Fibroblast of the aortic adventitia (primary cell): ENCODE measurements around the gene MPPE1. TPM values are rescaled to one million over a fixed set of nuclear protein-coding genes. Genes with fewer than 3 reads are reported as not detected.

ENCODE experiments used
- DNase-seq: peaks from one replicate; pipeline ENCODE4 v3.0.0-alpha.2; 2010; ENCODE audit warnings: low read depth
- H3K4me3 ChIP-seq: 2 replicates; pipeline ENCODE4 v1.5.1; 2011; ENCODE audit warnings: low read depth, mild to moderate bottlenecking, control low read depth, low read length, moderate library complexity
- total RNA-seq: library from RNA; depleted of rRNA; stranded (reverse); fragments of >200 nt; gene quantifications from 2 replicates; pipeline ENCODE4 v1.2.3, GENCODE V29; 2012; ENCODE audit warnings: low replicate concordance
- TF ChIP-seq, protein P1 (sequence below): IDR thresholded peaks from 2 replicates; pipeline ENCODE4 v1.5.1; 2011; ENCODE audit warnings: mild to moderate bottlenecking, low read length, control low read depth, inconsistent platforms; ENCODE audit not compliant: insufficient read depth

MPPE1 gene
- total RNA-seq, 1 donor, result 24.0 TPM

DNA sequence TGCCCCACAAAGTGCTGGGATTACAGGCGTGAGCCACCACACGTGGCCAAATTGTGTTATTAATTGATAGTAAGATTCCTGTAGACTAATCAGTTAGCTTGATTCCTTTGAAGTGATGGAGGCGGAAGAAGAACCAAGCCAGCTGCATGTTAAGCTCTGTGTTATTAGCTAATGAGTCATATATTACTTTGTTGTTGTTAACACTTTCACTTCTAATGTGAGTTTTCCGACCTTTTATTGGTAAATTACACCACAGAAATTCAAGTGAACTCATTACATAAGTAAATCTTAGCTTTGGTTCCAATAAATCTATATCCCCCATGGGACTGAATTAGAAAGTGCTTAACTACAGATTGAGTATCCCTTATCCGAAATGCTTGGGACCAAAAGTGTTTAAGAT, 36.6 kb downstream of the MPPE1 start:
- no peak overlapping the region for H3K4me3 ChIP-seq
- TF ChIP-seq, protein P1, sequence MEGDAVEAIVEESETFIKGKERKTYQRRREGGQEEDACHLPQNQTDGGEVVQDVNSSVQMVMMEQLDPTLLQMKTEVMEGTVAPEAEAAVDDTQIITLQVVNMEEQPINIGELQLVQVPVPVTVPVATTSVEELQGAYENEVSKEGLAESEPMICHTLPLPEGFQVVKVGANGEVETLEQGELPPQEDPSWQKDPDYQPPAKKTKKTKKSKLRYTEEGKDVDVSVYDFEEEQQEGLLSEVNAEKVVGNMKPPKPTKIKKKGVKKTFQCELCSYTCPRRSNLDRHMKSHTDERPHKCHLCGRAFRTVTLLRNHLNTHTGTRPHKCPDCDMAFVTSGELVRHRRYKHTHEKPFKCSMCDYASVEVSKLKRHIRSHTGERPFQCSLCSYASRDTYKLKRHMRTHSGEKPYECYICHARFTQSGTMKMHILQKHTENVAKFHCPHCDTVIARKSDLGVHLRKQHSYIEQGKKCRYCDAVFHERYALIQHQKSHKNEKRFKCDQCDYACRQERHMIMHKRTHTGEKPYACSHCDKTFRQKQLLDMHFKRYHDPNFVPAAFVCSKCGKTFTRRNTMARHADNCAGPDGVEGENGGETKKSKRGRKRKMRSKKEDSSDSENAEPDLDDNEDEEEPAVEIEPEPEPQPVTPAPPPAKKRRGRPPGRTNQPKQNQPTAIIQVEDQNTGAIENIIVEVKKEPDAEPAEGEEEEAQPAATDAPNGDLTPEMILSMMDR, result no peak
- DNase-seq, result no peak

DNA sequence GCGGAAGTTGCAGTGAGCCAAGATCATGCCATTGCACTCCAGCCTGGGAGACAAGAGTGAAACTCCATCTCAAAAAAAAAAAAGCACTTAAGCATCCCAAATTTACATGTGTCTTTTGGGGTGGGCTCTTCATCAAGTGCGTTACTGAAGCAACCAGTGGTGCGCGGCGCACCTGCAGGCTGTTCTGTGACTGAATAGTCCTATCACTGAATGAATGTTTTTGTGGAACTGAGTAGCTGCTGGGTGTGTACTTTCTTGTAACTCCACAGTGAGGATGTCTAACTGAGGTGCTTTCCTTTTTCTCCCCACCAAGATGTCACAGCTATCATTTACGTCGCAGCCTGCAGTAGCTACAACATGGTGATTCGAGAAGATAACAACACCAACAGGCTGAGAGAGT, 39.9 kb downstream of the MPPE1 start:
- H3K4me3 ChIP-seq, result no peak overlapping the region
- TF ChIP-seq, protein P1, result no peak
- no peak for DNase-seq

DNA sequence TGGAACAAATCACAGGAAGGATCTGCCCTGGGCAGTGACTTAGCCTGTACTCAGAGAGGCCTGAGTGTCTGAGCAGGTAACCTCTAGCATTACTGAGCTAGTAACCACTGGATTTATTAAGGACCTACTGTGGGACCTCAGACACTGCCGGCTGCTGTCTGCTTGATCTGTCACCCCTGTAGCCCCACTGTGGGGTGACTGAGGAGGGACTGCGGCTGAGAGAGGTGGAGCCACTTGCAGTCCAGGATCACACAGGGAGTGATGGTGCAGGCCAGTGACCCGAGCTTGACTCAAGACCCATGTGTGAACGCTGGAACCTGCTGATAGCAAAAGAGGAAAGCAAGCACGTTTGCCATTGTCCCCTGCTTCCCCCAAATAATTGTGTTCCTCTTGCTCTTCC, 41.4 kb downstream of the MPPE1 start:
- no peak for DNase-seq
- TF ChIP-seq, protein P1, result no peak
- H3K4me3 ChIP-seq, result no peak overlapping the region

DNA sequence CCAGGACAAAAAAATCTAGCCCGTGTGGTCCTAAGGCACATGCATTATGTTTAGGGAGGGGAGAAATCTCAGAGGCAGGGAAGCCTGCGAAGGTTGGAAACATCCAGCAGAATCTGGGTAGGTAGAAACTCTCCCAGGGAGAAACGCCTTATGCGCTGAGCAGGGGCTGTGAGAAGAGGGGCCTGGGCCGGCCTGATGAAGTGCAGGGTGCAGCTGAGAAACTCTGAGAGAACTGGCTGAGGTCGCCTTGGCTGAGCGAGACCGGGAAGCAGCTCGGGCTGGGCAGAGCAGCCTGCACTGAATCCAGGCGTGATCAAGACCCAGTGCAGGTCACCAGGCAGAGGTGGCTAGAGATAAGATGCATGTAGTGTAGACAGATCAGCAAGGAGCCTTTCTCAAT, 41.8 kb downstream of the MPPE1 start:
- no peak overlapping the region for H3K4me3 ChIP-seq
- TF ChIP-seq, protein P1, result no peak
- DNase-seq, result no peak

DNA sequence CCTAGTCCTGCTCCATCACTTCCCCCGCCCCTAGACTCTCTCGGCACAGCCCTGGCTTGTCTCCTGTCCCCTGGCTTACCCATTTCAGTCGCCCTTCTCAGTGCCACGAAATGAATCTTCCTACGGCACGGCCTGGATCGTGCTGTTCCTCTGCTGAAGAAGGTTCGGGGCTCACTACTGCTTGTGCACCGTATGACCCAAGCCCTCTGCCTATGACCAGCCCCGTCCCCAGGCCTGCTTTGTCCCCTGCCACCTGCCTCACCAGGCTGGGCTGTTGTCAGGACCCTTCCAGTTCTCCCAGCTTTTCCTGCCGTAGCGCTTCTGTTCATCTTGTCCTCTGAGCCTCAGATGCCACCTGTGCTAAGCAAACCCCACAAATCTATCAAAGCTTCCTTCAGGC, 43.0 kb downstream of the MPPE1 start:
- H3K4me3 ChIP-seq, result no peak overlapping the region
- DNase-seq, result no peak
- TF ChIP-seq, protein P1, result no peak

DNA sequence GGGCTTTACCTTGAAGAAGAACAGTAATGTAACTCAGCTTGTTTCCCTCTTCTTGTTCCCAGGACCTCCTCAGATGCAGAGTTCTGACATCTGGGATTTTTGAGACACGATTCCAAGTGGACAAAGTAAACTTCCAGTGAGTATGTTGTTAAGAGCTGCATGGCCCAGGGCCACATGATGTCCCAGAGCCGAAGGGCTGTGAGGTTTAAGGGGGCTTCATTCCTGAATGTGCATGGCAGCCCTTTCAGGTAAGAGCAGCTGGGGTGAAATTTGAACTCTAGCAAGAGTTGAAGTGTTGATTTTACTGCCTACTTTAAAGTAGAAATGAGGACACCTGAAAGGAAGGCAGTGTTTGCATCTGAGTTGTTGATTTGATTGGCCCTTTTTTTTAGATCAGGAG, 43.6 kb downstream of the MPPE1 start:
- TF ChIP-seq, protein P1, result no peak
- no peak for DNase-seq
- H3K4me3 ChIP-seq, result no peak overlapping the region

DNA sequence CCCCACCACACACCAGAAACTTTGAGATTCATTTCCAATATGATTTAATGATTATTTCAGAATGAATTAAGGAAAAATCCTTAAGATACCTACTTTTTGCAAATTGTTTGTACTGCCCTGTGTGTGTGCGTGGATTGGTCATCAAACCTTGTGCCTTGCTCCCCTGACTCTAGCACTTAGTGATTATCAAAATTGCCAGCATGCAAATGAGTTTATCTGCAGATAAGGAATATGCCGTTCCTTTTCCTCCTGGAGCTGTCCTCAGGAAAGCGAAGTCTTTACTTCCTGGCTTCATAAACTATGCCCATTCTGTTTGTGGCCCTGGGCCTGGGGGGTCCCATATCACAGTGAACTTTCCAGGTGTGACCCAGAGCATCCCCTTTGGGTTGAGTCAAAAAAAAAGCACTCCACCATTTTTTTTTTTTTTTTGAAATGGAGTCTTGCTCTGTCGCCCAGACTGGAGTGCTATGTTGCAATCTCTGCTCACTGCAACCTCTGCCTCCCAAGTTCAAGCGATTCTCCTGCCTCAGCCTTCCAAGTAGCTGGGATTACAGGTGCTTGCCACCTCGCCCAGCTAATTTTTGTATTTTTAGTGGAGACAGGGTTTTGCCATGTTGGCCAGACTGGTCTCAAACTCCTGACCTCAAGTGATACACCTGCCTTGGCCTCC, 45.5 kb downstream of the MPPE1 start:
- TF ChIP-seq, protein P1, result no peak
- DNase-seq, result no peak
- no peak overlapping the region for H3K4me3 ChIP-seq
